HepG2 (cell line): ENCODE results near the gene ACSF3. TPM values are rescaled to one million over a fixed set of nuclear protein-coding genes. Genes with fewer than 3 reads are reported as not detected.
A peak's percentile ranks its signal among the peaks of the same experiment; 100 is the strongest.

Experiments
- ATAC-seq: fragments of 200-7000 bp; cut with Tn5 transposase; 3 replicates; pipeline ENCODE4 v1.9.1; 2020; ENCODE audit warnings: mild to moderate bottlenecking, moderate library complexity
- BruUV-seq: library from RNA; stranded (reverse); fragments of 400-500 nt; replicated peaks from 2 replicates; lab custom pipeline; 2021; lab: Mats Ljungman, UMichigan
- CTCF ChIA-PET: fragments of 300-600 bp; formaldehyde crosslinking; extraction: SDS; loops from one replicate; lab custom pipeline; 2021; ENCODE audit warnings: low total read pairs, inconsistent platforms, low intra/inter-chr PET ratio; lab: Yijun Ruan, JAX
- POLR2A ChIA-PET: fragments of 350-600 bp; sonication (Branson Sonifier 250); formaldehyde crosslinking; loops from one replicate; lab custom pipeline; 2020; ENCODE audit warnings: antibody characterized with exemption, inconsistent platforms; lab: Yijun Ruan, JAX
- DNase-seq: peaks from one replicate; pipeline ENCODE4 v3.0.0-alpha.2; 2015; ENCODE audit warnings: low spot score
- FAIRE-seq: peaks from 3 replicates; lab custom pipeline; 2011; peaks lifted over from hg19 to GRCh38; lab: Jason Lieb, UNC
- H2AFZ ChIP-seq: one replicate; pipeline ENCODE4 v1.6.1; 2011; ENCODE audit warnings: low read length, inconsistent platforms
- H3K27ac ChIP-seq: fragments of 300-600 bp; 3 replicates; pipeline ENCODE4 v1.8.0; 2011; ENCODE audit warnings: mixed run types, mild to moderate bottlenecking, mixed read lengths, low read length, inconsistent platforms; ENCODE audit not compliant: insufficient read depth; ENCODE audit errors: extremely low read length
- H3K27me3 ChIP-seq, 2 experiments: fragments of 200-600 bp in 1 of 2; 2 replicates in 1 of 2; 3 replicates in 1 of 2; pipeline versions ENCODE4 v1.6.0 to v1.8.0; 2011; ENCODE audit warnings: low read length in 2 of 2, mild to moderate bottlenecking in 2 of 2, moderate library complexity in 2 of 2, inconsistent platforms in 1 of 2; ENCODE audit not compliant: insufficient read depth in 2 of 2, control insufficient read depth in 1 of 2
- H3K36me3 ChIP-seq, 2 experiments: fragments of 200-600 bp in 1 of 2; replicated peaks in 1 of 2; 2 replicates in 1 of 2; 3 replicates in 1 of 2; pipeline versions ENCODE4 v1.5.1 to v1.8.0; 2011; ENCODE audit warnings: low read length in 2 of 2, inconsistent platforms in 1 of 2; ENCODE audit not compliant: insufficient read depth in 2 of 2, control insufficient read depth in 1 of 2
- H3K4me1 ChIP-seq: 2 replicates; pipeline ENCODE4 v1.5.1; 2012; ENCODE audit warnings: low read length, inconsistent platforms; ENCODE audit not compliant: insufficient read depth
- H3K4me2 ChIP-seq: 2 replicates; pipeline ENCODE4 v1.6.0; 2011; ENCODE audit warnings: low read depth, low read length, inconsistent platforms
- H3K4me3 ChIP-seq, 3 experiments: fragments of 200-600 bp in 1 of 3; sonication (generic), shearing (Covaris generic) in 1 of 3; replicated peaks in 1 of 3; 2 replicates each; pipeline ENCODE4 v1.5.1; 2011 to 2016; ENCODE audit warnings: low read length in 3 of 3, inconsistent platforms in 2 of 3, low read depth in 2 of 3, mild to moderate bottlenecking in 2 of 3, control low read depth in 1 of 3, mixed read lengths in 1 of 3; ENCODE audit not compliant: insufficient read depth in 1 of 3
- H3K79me2 ChIP-seq: one replicate; pipeline ENCODE4 v1.6.1; 2011; ENCODE audit warnings: low read length, inconsistent platforms; ENCODE audit not compliant: insufficient read depth
- H3K9ac ChIP-seq: 2 replicates; pipeline ENCODE4 v1.6.0; 2011; ENCODE audit warnings: mild to moderate bottlenecking, low read depth, low read length, inconsistent platforms; ENCODE audit not compliant: insufficient read depth
- H3K9me3 ChIP-seq: 2 replicates; pipeline ENCODE4 v1.5.1; 2012; ENCODE audit warnings: mild to moderate bottlenecking, low read length
- H4K20me1 ChIP-seq: 2 replicates; pipeline ENCODE4 v1.6.0; 2011; ENCODE audit warnings: inconsistent platforms, mild to moderate bottlenecking, low read length, moderate library complexity; ENCODE audit not compliant: insufficient read depth
- AGO2 ChIP-seq: fragments of 200-400 bp; formaldehyde crosslinking; optimal IDR thresholded peaks from 2 replicates; pipeline ENCODE3; 2017; ENCODE audit warnings: mild to moderate bottlenecking, low read depth, low read length, moderate library complexity
- BORCS8-MEF2B ChIP-seq: sonication (generic); formaldehyde crosslinking; IDR thresholded peaks from 2 replicates; pipeline ENCODE4 v1.8.0; 2022; ENCODE audit warnings: mild to moderate bottlenecking, missing genetic modification reagents
- HDAC1 ChIP-seq: sonication (generic); formaldehyde crosslinking; IDR thresholded peaks from 2 replicates; pipeline ENCODE4 v1.5.1; 2020; ENCODE audit warnings: mild to moderate bottlenecking, missing genetic modification reagents
- KAT8 ChIP-seq: IDR thresholded peaks from 2 replicates; pipeline ENCODE4 v1.6.1; 2016; ENCODE audit warnings: missing genetic modification reagents, missing compliant biosample characterization
- KLF13 ChIP-seq: sonication (generic); formaldehyde crosslinking; IDR thresholded peaks from 2 replicates; pipeline ENCODE4 v1.4.0; 2020; ENCODE audit warnings: mild to moderate bottlenecking, missing genetic modification reagents
- MTF1 ChIP-seq: sonication (generic); formaldehyde crosslinking; IDR thresholded peaks from 2 replicates; pipeline ENCODE4 v1.5.0; 2020; ENCODE audit warnings: missing genetic modification reagents
- NFKBIZ ChIP-seq: IDR thresholded peaks from 2 replicates; pipeline ENCODE4 v1.6.1; 2018; ENCODE audit warnings: missing genetic modification reagents, missing compliant biosample characterization
- NR2F2 ChIP-seq: IDR thresholded peaks from 2 replicates; pipeline ENCODE4 v1.6.1; 2012; ENCODE audit warnings: low read depth, inconsistent platforms, borderline replicate concordance
- ZFAT ChIP-seq: sonication (generic); formaldehyde crosslinking; conservative IDR thresholded peaks from 2 replicates; pipeline ENCODE4 v1.8.1; 2023; ENCODE audit warnings: missing genetic modification reagents, inconsistent platforms
- ZNF136 ChIP-seq: sonication (generic); formaldehyde crosslinking; IDR thresholded peaks from 2 replicates; pipeline ENCODE4 v1.8.1; 2022; ENCODE audit warnings: low read depth, mild to moderate bottlenecking, moderate library complexity, missing genetic modification reagents
- ZNF749 ChIP-seq: sonication (generic); formaldehyde crosslinking; IDR thresholded peaks from 2 replicates; pipeline ENCODE4 v1.8.0; 2022; ENCODE audit warnings: mild to moderate bottlenecking, missing genetic modification reagents, moderate library complexity, borderline replicate concordance
- WGBS: methylation state at CpG from one replicate; pipeline ENCODE4 v1.1.6; 2017; ENCODE audit warnings: low lambda C conversion rate; 5-methylcytosine and 5-hydroxymethylcytosine counted together
- in situ Hi-C: cut with HindIII; loops from 2 replicates; pipeline ENCODE4 v1.10.0; 2017; ENCODE audit warnings: low pct_unique_long_range_greater_than_20kb; ENCODE audit not compliant: extremely low pct_ligation_motif_present
- intact Hi-C: fragments of 100-400 bp; cut with micrococcal nuclease; formaldehyde crosslinking; loops from one replicate; pipeline ENCODE4 v1.10.0; 2022; ENCODE audit not compliant: unreplicated experiment
- polyA plus RNA-seq, 8 experiments: library from polyadenylated mRNA; depleted of rRNA in 3 of 8; stranded (reverse) in 7 of 8; unstranded in 1 of 8; fragments of >200 nt; fragmentation: Illumina TruSeq in 4 of 8; extraction: Trizol in 4 of 8; gene quantifications; 2 replicates each; pipeline versions ENCODE4 v1.2.1 to v1.2.3, GENCODE V29; 2011 to 2016; ENCODE audit warnings: low read depth in 4 of 8, missing spikeins in 1 of 8, mixed read lengths in 1 of 8; ENCODE audit not compliant: insufficient read depth in 1 of 8
- total RNA-seq, 5 experiments: library from RNA; depleted of rRNA; stranded (reverse); fragments of >200 nt; fragmentation: Illumina TruSeq; extraction: Trizol; gene quantifications; 2 replicates each; pipeline ENCODE4 v1.2.3, GENCODE V29; 2016; ENCODE audit warnings: low read depth in 1 of 5
- TF ChIP-seq, protein P1 (sequence below): sonication (generic); formaldehyde crosslinking; IDR thresholded peaks from 2 replicates; pipeline ENCODE4 v1.5.0; 2020; ENCODE audit warnings: missing genetic modification reagents
- TF ChIP-seq, protein P2 (sequence below): IDR thresholded peaks from 2 replicates; pipeline ENCODE4 v1.6.1; 2018; ENCODE audit warnings: missing genetic modification reagents, mild to moderate bottlenecking, missing compliant biosample characterization
- TF ChIP-seq, protein P3 (sequence below): sonication (generic); formaldehyde crosslinking; conservative IDR thresholded peaks from 2 replicates; pipeline ENCODE4 v1.4.0; 2020; ENCODE audit warnings: missing genetic modification reagents

Gene ACSF3
- total and polyA plus RNA-seq, 2 of the 13 experiments (the other 11 are each of a cell fraction or from before 2014, with no cell fraction given): 14.9 to 30.6 TPM

DNA sequence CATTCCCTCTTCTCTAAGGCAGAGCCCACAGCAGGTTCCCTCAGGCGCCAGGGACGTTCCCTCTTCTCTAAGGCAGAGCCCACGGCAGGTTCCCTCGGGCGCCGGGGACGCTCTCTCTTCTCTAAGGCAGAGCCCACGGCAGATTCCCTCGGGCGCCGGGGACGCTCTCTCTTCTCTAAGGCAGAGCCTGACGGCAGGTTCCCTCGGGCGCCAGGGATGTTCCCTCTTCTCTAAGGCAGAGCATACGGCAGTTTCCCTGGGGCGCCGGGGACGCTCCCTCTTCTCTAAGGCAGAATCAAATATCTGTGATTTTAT, 24.3 kb downstream of the ACSF3 start (continued):
- TF ChIP-seq, protein P1, sequence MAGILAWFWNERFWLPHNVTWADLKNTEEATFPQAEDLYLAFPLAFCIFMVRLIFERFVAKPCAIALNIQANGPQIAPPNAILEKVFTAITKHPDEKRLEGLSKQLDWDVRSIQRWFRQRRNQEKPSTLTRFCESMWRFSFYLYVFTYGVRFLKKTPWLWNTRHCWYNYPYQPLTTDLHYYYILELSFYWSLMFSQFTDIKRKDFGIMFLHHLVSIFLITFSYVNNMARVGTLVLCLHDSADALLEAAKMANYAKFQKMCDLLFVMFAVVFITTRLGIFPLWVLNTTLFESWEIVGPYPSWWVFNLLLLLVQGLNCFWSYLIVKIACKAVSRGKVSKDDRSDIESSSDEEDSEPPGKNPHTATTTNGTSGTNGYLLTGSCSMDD (CRISPR knock-in tag): no peak
- no peak for TF ChIP-seq KAT8 (CRISPR knock-in tag)

DNA sequence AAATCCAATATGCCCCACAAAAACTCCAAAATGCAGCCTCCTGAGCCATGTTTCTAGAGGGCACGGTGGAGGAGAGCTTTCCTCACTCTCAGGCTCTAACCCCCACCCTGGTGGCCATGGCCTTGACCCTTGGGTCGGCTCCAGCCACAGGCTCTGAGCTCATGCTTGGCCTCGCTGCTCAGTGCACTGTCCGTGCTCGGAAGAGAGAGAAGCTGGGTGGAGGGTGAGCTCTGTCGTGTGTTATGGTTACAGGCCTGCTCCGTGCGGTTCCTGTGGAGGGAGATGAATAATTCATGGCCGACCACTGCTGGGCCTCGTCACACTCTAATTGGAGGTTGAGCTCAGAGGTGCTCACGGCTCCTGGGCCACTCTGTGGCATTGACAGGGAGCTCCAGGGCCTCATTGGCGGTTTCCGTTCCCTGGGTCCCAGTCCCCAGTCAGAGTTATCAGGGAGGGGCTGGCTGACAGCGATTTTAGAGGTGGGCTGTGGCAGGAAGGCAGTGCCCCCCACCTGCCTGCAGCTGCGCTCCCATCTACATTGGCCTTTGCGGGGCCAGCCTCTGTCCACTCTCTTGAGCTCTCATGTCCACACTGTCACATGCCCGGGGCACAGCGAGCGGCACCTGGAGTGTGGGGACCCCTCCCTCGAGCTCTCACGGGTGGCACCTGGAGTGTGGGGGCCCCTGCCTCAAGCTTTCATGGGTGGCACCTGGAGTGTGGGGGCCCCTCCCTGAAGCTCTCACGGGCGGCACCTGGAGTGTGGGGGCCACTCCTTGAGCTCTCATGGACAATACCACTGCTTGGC, 24.9 kb downstream of the ACSF3 start:
- Histone ChIP-seq H3K27ac (no peak overlapping the region), H3K4me2 (peak overlapping the region; percentile 2; the same call in 1 of the 2 replicates), H3K9ac (no peak overlapping the region), H3K27me3 (no peaks in the 10 kb centered on the region), H3K79me2 (no peaks in the 10 kb centered on the region), H3K36me3 (peaks cover 31 to 51% of the 10 kb centered on the region in 2 experiments; a peak in 4 of 5 replicates), H2AFZ (no peak overlapping the region), H3K9me3 (no peaks in the 10 kb centered on the region), H3K4me1 (peaks cover 12% of the 10 kb centered on the region), H4K20me1 (no peaks in the 10 kb centered on the region; the same call in 1 of the 2 replicates), H3K4me3 (no peak overlapping the region)
- ChIA-PET POLR2A (interaction anchor here (0.7 to 1.2 kb wide), 2 partner anchors 73 to 335 kb away, joined by 3 to 4 read pairs; no protein-coding TSS in a partner anchor), CTCF (no interaction called here)
- ATAC-seq: peak; percentile 94
- 61% methylated on average over 20 of the region's 23 CpGs for WGBS
- in situ Hi-C loops (no loop called here), intact Hi-C loops (no loop called here)
- no TSS peak for BruUV-seq
- FAIRE-seq: peak; percentile 96
- DNase-seq: peak; percentile 77
- TF ChIP-seq HDAC1 (CRISPR knock-in tag) (peak; percentile 67; the same call in 1 of the 2 replicates), NFKBIZ (CRISPR knock-in tag) (no peak), NR2F2 (peak; percentile 88), AGO2 (peak; percentile 64), ZNF749 (no peak), ZNF136 (peak; percentile 69; the same call in 1 of the 2 replicates), BORCS8-MEF2B (CRISPR knock-in tag) (no peak), KLF13 (CRISPR knock-in tag) (no peak), MTF1 (CRISPR knock-in tag) (no peak), ZFAT (CRISPR knock-in tag) (no peak)
- TF ChIP-seq, protein P2, sequence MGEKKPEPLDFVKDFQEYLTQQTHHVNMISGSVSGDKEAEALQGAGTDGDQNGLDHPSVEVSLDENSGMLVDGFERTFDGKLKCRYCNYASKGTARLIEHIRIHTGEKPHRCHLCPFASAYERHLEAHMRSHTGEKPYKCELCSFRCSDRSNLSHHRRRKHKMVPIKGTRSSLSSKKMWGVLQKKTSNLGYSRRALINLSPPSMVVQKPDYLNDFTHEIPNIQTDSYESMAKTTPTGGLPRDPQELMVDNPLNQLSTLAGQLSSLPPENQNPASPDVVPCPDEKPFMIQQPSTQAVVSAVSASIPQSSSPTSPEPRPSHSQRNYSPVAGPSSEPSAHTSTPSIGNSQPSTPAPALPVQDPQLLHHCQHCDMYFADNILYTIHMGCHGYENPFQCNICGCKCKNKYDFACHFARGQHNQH (CRISPR knock-in tag): 0 out of 2 replicates have a peak, but pooled peaks have one; percentile 43
- TF ChIP-seq, protein P3, sequence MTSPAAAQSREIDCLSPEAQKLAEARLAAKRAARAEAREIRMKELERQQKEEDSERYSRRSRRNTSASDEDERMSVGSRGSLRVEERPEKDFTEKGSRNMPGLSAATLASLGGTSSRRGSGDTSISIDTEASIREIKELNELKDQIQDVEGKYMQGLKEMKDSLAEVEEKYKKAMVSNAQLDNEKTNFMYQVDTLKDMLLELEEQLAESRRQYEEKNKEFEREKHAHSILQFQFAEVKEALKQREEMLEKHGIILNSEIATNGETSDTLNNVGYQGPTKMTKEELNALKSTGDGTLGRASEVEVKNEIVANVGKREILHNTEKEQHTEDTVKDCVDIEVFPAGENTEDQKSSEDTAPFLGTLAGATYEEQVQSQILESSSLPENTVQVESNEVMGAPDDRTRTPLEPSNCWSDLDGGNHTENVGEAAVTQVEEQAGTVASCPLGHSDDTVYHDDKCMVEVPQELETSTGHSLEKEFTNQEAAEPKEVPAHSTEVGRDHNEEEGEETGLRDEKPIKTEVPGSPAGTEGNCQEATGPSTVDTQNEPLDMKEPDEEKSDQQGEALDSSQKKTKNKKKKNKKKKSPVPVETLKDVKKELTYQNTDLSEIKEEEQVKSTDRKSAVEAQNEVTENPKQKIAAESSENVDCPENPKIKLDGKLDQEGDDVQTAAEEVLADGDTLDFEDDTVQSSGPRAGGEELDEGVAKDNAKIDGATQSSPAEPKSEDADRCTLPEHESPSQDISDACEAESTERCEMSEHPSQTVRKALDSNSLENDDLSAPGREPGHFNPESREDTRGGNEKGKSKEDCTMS: no peak
